ENCODE data around the gene BHLHE40. TPM values are rescaled to one million over a fixed set of nuclear protein-coding genes. Genes with fewer than 3 reads are reported as not detected.

Gene BHLHE40
- polyA plus RNA-seq (2013, experiment 1 of 2): 22.9 TPM
- polyA plus RNA-seq (2013, experiment 2 of 2): 23.5 TPM

GRCh38 chr3:4979428-4980228, at the start of gene BHLHE40:
BHLHE40 (plus strand) TSS chr3:4979437; CDS start chr3:4979719, 282 bp downstream.
- WGBS (ENCODE audit: extremely low coverage, insufficient coverage, low lambda C conversion rate): no CpG with 5 or more reads among the region's 51 CpGs
- Histone ChIP-seq H3K36me3 (ENCODE audit: control insufficient read depth, insufficient read depth, low read length) (peaks cover 11% of the 10 kb centered on the region), H3K23ac (ENCODE audit: low read length) (peak within 1 kb of the TSS; percentile 90), H2AK5ac (ENCODE audit: low read length) (no peak within 1 kb of the TSS), H3K79me1 (ENCODE audit: low read length) (peaks cover 19% of the 10 kb centered on the region), H3K4me1 (ENCODE audit: control insufficient read depth, low read depth, low read length) (peaks cover 20% of the 10 kb centered on the region), H3K79me2 (ENCODE audit: control insufficient read depth, insufficient read depth, low read length) (peaks cover 47% of the 10 kb centered on the region), H3K18ac (ENCODE audit: low read length) (peak within 1 kb of the TSS; percentile 91), H3K9ac (ENCODE audit: low read length) (peak within 1 kb of the TSS; percentile 93), H2BK120ac (ENCODE audit: low read depth, low read length) (peak within 1 kb of the TSS; percentile 95), H2BK15ac (replicated peaks; ENCODE audit: low read depth) (peak within 1 kb of the TSS; percentile 86), H3K27me3 (ENCODE audit: insufficient read depth, low read length, poor library complexity) (no peaks in the 10 kb centered on the region), H3K4me2 (ENCODE audit: low read length) (peak within 1 kb of the TSS; percentile 51), H4K8ac (ENCODE audit: low read depth, low read length) (peak within 1 kb of the TSS; percentile 60), H3K4ac (ENCODE audit: low read depth, low read length) (peak within 1 kb of the TSS; percentile 60), H3K56ac (ENCODE audit: low read length) (peak within 1 kb of the TSS; percentile 96), H2BK5ac (ENCODE audit: low read length) (peak within 1 kb of the TSS; percentile 79), H3K4me3 (ENCODE audit: low read length) (peak within 1 kb of the TSS; percentile 94), H3K27ac (ENCODE audit: low read depth, low read length) (peak within 1 kb of the TSS; percentile 95), H4K5ac (ENCODE audit: low read length) (no peak within 1 kb of the TSS)
- DNase-seq: no peak

GRCh38 chr3:4930501-4930900, 48.7 kb upstream of the BHLHE40 start:
- H2AK5ac ChIP-seq (ENCODE audit: low read length): no peak overlapping the region
- no peak overlapping the region for H3K27ac ChIP-seq (ENCODE audit: low read depth, low read length)
- no peak overlapping the region for H3K56ac ChIP-seq (ENCODE audit: low read length)
- no peak overlapping the region for H2BK5ac ChIP-seq (ENCODE audit: low read length)
- no peak overlapping the region for H3K4me3 ChIP-seq (ENCODE audit: low read length)
- H3K9ac ChIP-seq (ENCODE audit: low read length): no peak overlapping the region
- H3K79me2 ChIP-seq (ENCODE audit: control insufficient read depth, insufficient read depth, low read length): no peaks in the 10 kb centered on the region
- no peaks in the 10 kb centered on the region for H3K27me3 ChIP-seq (ENCODE audit: insufficient read depth, low read length, poor library complexity)
- no peak overlapping the region for H3K4me2 ChIP-seq (ENCODE audit: low read length)
- no peak overlapping the region for H2BK120ac ChIP-seq (ENCODE audit: low read depth, low read length)
- no peaks in the 10 kb centered on the region for H3K79me1 ChIP-seq (ENCODE audit: low read length)
- no peak overlapping the region for H4K5ac ChIP-seq (ENCODE audit: low read length)
- peak; percentile 30 for DNase-seq
- no CpG with 5 or more reads among the region's 1 CpG for WGBS (ENCODE audit: extremely low coverage, insufficient coverage, low lambda C conversion rate)
- no peak overlapping the region for H3K18ac ChIP-seq (ENCODE audit: low read length)
- no peak overlapping the region for H4K8ac ChIP-seq (ENCODE audit: low read depth, low read length)
- H3K4ac ChIP-seq (ENCODE audit: low read depth, low read length): no peak overlapping the region
- no peak overlapping the region for H3K23ac ChIP-seq (ENCODE audit: low read length)
- H2BK15ac ChIP-seq (replicated peaks; ENCODE audit: low read depth): no peak overlapping the region
- no peaks in the 10 kb centered on the region for H3K36me3 ChIP-seq (ENCODE audit: control insufficient read depth, insufficient read depth, low read length)
- H3K4me1 ChIP-seq (ENCODE audit: control insufficient read depth, low read depth, low read length): no peaks in the 10 kb centered on the region

GRCh38 chr3:4934050-4934449, 45.2 kb upstream of the BHLHE40 start:
- H3K9ac ChIP-seq (ENCODE audit: low read length): no peak overlapping the region
- H3K79me1 ChIP-seq (ENCODE audit: low read length): no peaks in the 10 kb centered on the region
- no peak overlapping the region for H3K56ac ChIP-seq (ENCODE audit: low read length)
- H3K4me2 ChIP-seq (ENCODE audit: low read length): no peak overlapping the region
- H3K4me3 ChIP-seq (ENCODE audit: low read length): no peak overlapping the region
- H3K79me2 ChIP-seq (ENCODE audit: control insufficient read depth, insufficient read depth, low read length): no peaks in the 10 kb centered on the region
- no peak overlapping the region for H4K5ac ChIP-seq (ENCODE audit: low read length)
- H2BK15ac ChIP-seq (replicated peaks; ENCODE audit: low read depth): no peak overlapping the region
- no peak overlapping the region for H2BK5ac ChIP-seq (ENCODE audit: low read length)
- DNase-seq: no peak
- no peak overlapping the region for H2AK5ac ChIP-seq (ENCODE audit: low read length)
- no peaks in the 10 kb centered on the region for H3K36me3 ChIP-seq (ENCODE audit: control insufficient read depth, insufficient read depth, low read length)
- WGBS (ENCODE audit: extremely low coverage, insufficient coverage, low lambda C conversion rate): no CpG with 5 or more reads among the region's 3 CpGs
- H4K8ac ChIP-seq (ENCODE audit: low read depth, low read length): no peak overlapping the region
- H2BK120ac ChIP-seq (ENCODE audit: low read depth, low read length): no peak overlapping the region
- no peaks in the 10 kb centered on the region for H3K4me1 ChIP-seq (ENCODE audit: control insufficient read depth, low read depth, low read length)
- no peak overlapping the region for H3K23ac ChIP-seq (ENCODE audit: low read length)
- H3K4ac ChIP-seq (ENCODE audit: low read depth, low read length): no peak overlapping the region
- H3K18ac ChIP-seq (ENCODE audit: low read length): no peak overlapping the region
- H3K27ac ChIP-seq (ENCODE audit: low read depth, low read length): no peak overlapping the region
- no peaks in the 10 kb centered on the region for H3K27me3 ChIP-seq (ENCODE audit: insufficient read depth, low read length, poor library complexity)

- Histone ChIP-seq H2AK5ac (ENCODE audit: low read length) (no peak overlapping the region), H3K4ac (ENCODE audit: low read depth, low read length) (no peak overlapping the region), H3K4me1 (ENCODE audit: control insufficient read depth, low read depth, low read length) (no peaks in the 10 kb centered on the region), H3K36me3 (ENCODE audit: control insufficient read depth, insufficient read depth, low read length) (no peaks in the 10 kb centered on the region), H3K27ac (ENCODE audit: low read depth, low read length) (no peak overlapping the region), H3K9ac (ENCODE audit: low read length) (no peak overlapping the region), H3K27me3 (ENCODE audit: insufficient read depth, low read length, poor library complexity) (no peaks in the 10 kb centered on the region), H4K5ac (ENCODE audit: low read length) (no peak overlapping the region), H3K56ac (ENCODE audit: low read length) (no peak overlapping the region), H4K8ac (ENCODE audit: low read depth, low read length) (no peak overlapping the region), H3K79me2 (ENCODE audit: control insufficient read depth, insufficient read depth, low read length) (no peaks in the 10 kb centered on the region), H2BK15ac (replicated peaks; ENCODE audit: low read depth) (no peak overlapping the region), H2BK120ac (ENCODE audit: low read depth, low read length) (no peak overlapping the region), H3K79me1 (ENCODE audit: low read length) (no peaks in the 10 kb centered on the region), H2BK5ac (ENCODE audit: low read length) (no peak overlapping the region), H3K18ac (ENCODE audit: low read length) (no peak overlapping the region), H3K4me3 (ENCODE audit: low read length) (no peak overlapping the region), H3K4me2 (ENCODE audit: low read length) (no peak overlapping the region), H3K23ac (ENCODE audit: low read length) (no peak overlapping the region)
- DNase-seq: no peak
- WGBS (ENCODE audit: extremely low coverage, insufficient coverage, low lambda C conversion rate): no CpG with 5 or more reads among the region's 1 CpG
Observed at GRCh38 chr3:4935347-4935746, 43.9 kb upstream of the BHLHE40 start.

GRCh38 chr3:4936982-4937614, 42.1 kb upstream of the BHLHE40 start:
- H3K23ac ChIP-seq (ENCODE audit: low read length): no peak overlapping the region
- no peak overlapping the region for H3K4me2 ChIP-seq (ENCODE audit: low read length)
- H3K79me2 ChIP-seq (ENCODE audit: control insufficient read depth, insufficient read depth, low read length): no peaks in the 10 kb centered on the region

More at GRCh38 chr3:4936982-4937614, 42.1 kb upstream of the BHLHE40 start:
- Histone ChIP-seq H2BK15ac (replicated peaks; ENCODE audit: low read depth) (no peak overlapping the region), H2AK5ac (ENCODE audit: low read length) (no peak overlapping the region), H3K18ac (ENCODE audit: low read length) (no peak overlapping the region), H3K27me3 (ENCODE audit: insufficient read depth, low read length, poor library complexity) (no peaks in the 10 kb centered on the region), H3K79me1 (ENCODE audit: low read length) (no peaks in the 10 kb centered on the region), H4K8ac (ENCODE audit: low read depth, low read length) (no peak overlapping the region), H3K4me1 (ENCODE audit: control insufficient read depth, low read depth, low read length) (no peaks in the 10 kb centered on the region), H3K4me3 (ENCODE audit: low read length) (no peak overlapping the region), H2BK120ac (ENCODE audit: low read depth, low read length) (no peak overlapping the region), H2BK5ac (ENCODE audit: low read length) (no peak overlapping the region), H3K9ac (ENCODE audit: low read length) (no peak overlapping the region), H3K27ac (ENCODE audit: low read depth, low read length) (no peak overlapping the region), H3K36me3 (ENCODE audit: control insufficient read depth, insufficient read depth, low read length) (no peaks in the 10 kb centered on the region), H4K5ac (ENCODE audit: low read length) (no peak overlapping the region), H3K56ac (ENCODE audit: low read length) (no peak overlapping the region), H3K4ac (ENCODE audit: low read depth, low read length) (no peak overlapping the region)
- DNase-seq: no peak
- WGBS (ENCODE audit: extremely low coverage, insufficient coverage, low lambda C conversion rate): no CpG with 5 or more reads among the region's 6 CpGs

Data from mesendoderm (in vitro differentiated cells).